ENCODE results near the gene RNF157.

DNA sequence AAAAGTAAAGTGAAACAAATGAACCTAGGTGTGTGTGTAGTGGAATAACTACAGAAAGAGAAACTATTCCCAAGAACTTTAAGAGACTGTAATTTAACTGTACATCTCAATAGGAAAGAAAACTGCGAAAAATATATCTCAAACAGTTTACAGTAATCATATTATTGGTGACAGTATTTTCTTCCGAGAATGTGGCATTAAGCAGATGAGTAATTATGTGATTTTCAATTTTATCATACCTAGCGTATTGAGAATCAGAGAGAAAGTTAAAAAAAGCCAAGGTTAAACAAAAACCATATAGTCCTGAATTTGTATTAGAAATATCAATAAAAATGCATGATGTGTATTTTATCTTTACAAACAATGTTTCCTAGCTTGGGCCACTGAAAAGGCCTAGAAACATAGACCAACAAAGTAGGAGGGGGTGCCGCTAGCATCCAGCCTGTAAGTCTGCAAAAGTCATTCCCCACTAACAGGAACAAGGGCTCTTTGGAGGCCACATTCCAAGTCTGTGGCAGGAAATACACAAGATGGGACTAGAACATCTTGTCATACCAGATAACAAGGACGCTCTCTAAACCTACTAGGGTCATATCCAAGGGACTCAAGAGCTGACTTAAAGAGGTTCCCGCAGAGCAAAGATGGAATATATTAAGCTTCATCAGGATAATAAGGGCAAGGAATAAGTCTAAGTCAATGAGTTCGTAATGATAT, 20.5 kb downstream of the RNF157 start:
- TF ChIP-seq, protein P1, sequence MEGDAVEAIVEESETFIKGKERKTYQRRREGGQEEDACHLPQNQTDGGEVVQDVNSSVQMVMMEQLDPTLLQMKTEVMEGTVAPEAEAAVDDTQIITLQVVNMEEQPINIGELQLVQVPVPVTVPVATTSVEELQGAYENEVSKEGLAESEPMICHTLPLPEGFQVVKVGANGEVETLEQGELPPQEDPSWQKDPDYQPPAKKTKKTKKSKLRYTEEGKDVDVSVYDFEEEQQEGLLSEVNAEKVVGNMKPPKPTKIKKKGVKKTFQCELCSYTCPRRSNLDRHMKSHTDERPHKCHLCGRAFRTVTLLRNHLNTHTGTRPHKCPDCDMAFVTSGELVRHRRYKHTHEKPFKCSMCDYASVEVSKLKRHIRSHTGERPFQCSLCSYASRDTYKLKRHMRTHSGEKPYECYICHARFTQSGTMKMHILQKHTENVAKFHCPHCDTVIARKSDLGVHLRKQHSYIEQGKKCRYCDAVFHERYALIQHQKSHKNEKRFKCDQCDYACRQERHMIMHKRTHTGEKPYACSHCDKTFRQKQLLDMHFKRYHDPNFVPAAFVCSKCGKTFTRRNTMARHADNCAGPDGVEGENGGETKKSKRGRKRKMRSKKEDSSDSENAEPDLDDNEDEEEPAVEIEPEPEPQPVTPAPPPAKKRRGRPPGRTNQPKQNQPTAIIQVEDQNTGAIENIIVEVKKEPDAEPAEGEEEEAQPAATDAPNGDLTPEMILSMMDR (IDR thresholded peaks at IDR 0.05), result no peak
- TF ChIP-seq POLR2A (IDR thresholded peaks at IDR 0.05) (no peak), POLR2AphosphoS5 (IDR thresholded peaks at IDR 0.05) (no peak)
